Stimulated activated CD8-positive, alpha-beta memory T cell treated with anti-CD3 and anti-CD28 coated beads, Interleukin-12 subunit alpha, Interleukin-12 subunit beta, amount 100 ng/mL, for 24 hours (primary cell): Measurements from ENCODE around the gene COL5A1.

ENCODE experiments used
- DNase-seq: peaks from one replicate; pipeline ENCODE4 v3.0.0-alpha.2; 2020; ENCODE audit errors: extremely low read depth

Gene COL5A1

GRCh38 chr9:134835448-134835847 is 193.8 kb downstream of the COL5A1 start:
- DNase-seq: no peak

GRCh38 chr9:134835987-134836386 is 194.4 kb downstream of the COL5A1 start:
- DNase-seq: no peak

- DNase-seq: no peak
Observed at GRCh38 chr9:134836406-134836970, 194.9 kb downstream of the COL5A1 start.

GRCh38 chr9:134837529-134837928 is 195.9 kb downstream of the COL5A1 start:
- DNase-seq: no peak

- no peak for DNase-seq
Observed at GRCh38 chr9:134838651-134839454, 197.2 kb downstream of the COL5A1 start.

- no peak for DNase-seq
Observed at GRCh38 chr9:134839455-134840125, 198.0 kb downstream of the COL5A1 start.

- DNase-seq: no peak
Observed at GRCh38 chr9:134840511-134840910, 198.9 kb downstream of the COL5A1 start.

- no peak for DNase-seq
Observed at GRCh38 chr9:134841180-134841904, 199.7 kb downstream of the COL5A1 start.

GRCh38 chr9:134842321-134842720 is 200.7 kb downstream of the COL5A1 start:
- DNase-seq: no peak

- no peak for DNase-seq
Observed at GRCh38 chr9:134843740-134844139, 202.1 kb downstream of the COL5A1 start.

GRCh38 chr9:134844821-134845220 is 203.2 kb downstream of the COL5A1 start:
- DNase-seq: no peak

GRCh38 chr9:134846187-134846586 is 204.6 kb downstream of the COL5A1 start:
- no peak for DNase-seq

- no peak for DNase-seq
Observed at GRCh38 chr9:134846699-134847098, 205.1 kb downstream of the COL5A1 start.

- DNase-seq: no peak
Observed at GRCh38 chr9:134847138-134847537, 205.5 kb downstream of the COL5A1 start.

- no peak for DNase-seq
Observed at GRCh38 chr9:134847752-134848432, 206.3 kb downstream of the COL5A1 start.

GRCh38 chr9:134848504-134848903 is 206.9 kb downstream of the COL5A1 start:
- DNase-seq: no peak

GRCh38 chr9:134850611-134851010 is 209.0 kb downstream of the COL5A1 start:
- DNase-seq: no peak

GRCh38 chr9:134851020-134851419 is 209.4 kb downstream of the COL5A1 start:
- DNase-seq: no peak

GRCh38 chr9:134852906-134853654 is 211.5 kb downstream of the COL5A1 start:
- DNase-seq: no peak

- DNase-seq: no peak
Observed at GRCh38 chr9:134853893-134854292, 212.3 kb downstream of the COL5A1 start.

GRCh38 chr9:134854541-134854981 is 213.0 kb downstream of the COL5A1 start:
- no peak for DNase-seq
